Activated T-cell treated with anti-CD3 and anti-CD28 coated beads, Interleukin-2, amount 50 U/mL, for 1 hour (primary cell): ENCODE data around the gene ASB8.
"Not testable (repeated sequence)": the region's sequence is repeated elsewhere in the genome, so short reads cannot be mapped to it uniquely, and the experiment has no call there.

Source experiments
- DNase-seq: peaks from one replicate; pipeline ENCODE4 v3.0.0-alpha.2; 2020

Gene ASB8

GRCh38 chr12:48131517-48131916 lies 25.8 kb downstream of the ASB8 start:
- DNase-seq, result no peak

GRCh38 chr12:48129376-48129775 lies 27.9 kb downstream of the ASB8 start:
- DNase-seq, result no peak

GRCh38 chr12:48128800-48129199 lies 28.5 kb downstream of the ASB8 start:
- no peak for DNase-seq

- no peak for DNase-seq
Measured at GRCh38 chr12:48126953-48127630, 30.2 kb downstream of the ASB8 start.

- no peak for DNase-seq
Measured at GRCh38 chr12:48125985-48126384, 31.3 kb downstream of the ASB8 start.

- DNase-seq, result not testable (repeated sequence)
Measured at GRCh38 chr12:48125542-48125941, 31.8 kb downstream of the ASB8 start.

GRCh38 chr12:48123169-48123568 lies 34.1 kb downstream of the ASB8 start:
- no peak for DNase-seq

- DNase-seq, result no peak
Measured at GRCh38 chr12:48122065-48122834, 35.1 kb downstream of the ASB8 start.

- DNase-seq, result no peak
Measured at GRCh38 chr12:48121522-48121921, 35.8 kb downstream of the ASB8 start.

- DNase-seq, result no peak
Measured at GRCh38 chr12:48119834-48120195, 37.5 kb downstream of the ASB8 start.

- peak; percentile 54 for DNase-seq
Measured at GRCh38 chr12:48119078-48119833, 38.1 kb downstream of the ASB8 start, which contains the start of gene PFKM. TSS of gene PFKM (plus strand) at chr12:48119364. CDS start at chr12:48122775, 3,411 bp downstream.

- no peak for DNase-seq
Measured at GRCh38 chr12:48118284-48118871, 38.9 kb downstream of the ASB8 start.

- no peak for DNase-seq
Measured at GRCh38 chr12:48115957-48116356, 41.4 kb downstream of the ASB8 start.

GRCh38 chr12:48111312-48111693 lies 46.0 kb downstream of the ASB8 start:
- not testable (repeated sequence) for DNase-seq

- DNase-seq, result no peak
Measured at GRCh38 chr12:48110691-48111311, 46.5 kb downstream of the ASB8 start.

- no peak for DNase-seq
Measured at GRCh38 chr12:48109424-48109823, 47.9 kb downstream of the ASB8 start.

GRCh38 chr12:48106681-48107613 lies 50.4 kb downstream of the ASB8 start:
- no peak for DNase-seq

- DNase-seq, result peak; percentile 93
Measured at GRCh38 chr12:48105867-48106680, 51.2 kb downstream of the ASB8 start, which contains the start of gene SENP1. TSS of gene SENP1 (minus strand) at chr12:48106079. CDS start at chr12:48101472, 4,607 bp downstream.

- peak; percentile 67 for DNase-seq
Measured at GRCh38 chr12:48105321-48105866, 51.9 kb downstream of the ASB8 start.

GRCh38 chr12:48104531-48104930 lies 52.8 kb downstream of the ASB8 start:
- DNase-seq, result no peak
